HepG2 (cell line): ENCODE results near the gene SEMA3B. TPM values are rescaled to one million over a fixed set of nuclear protein-coding genes. Genes with fewer than 3 reads are reported as not detected.

Experiments used
- ATM ChIP-seq: fragments of 450-650 bp; IDR thresholded peaks from 2 replicates; pipeline ENCODE4 v1.7.1; 2017; ENCODE audit warnings: mild to moderate bottlenecking, borderline replicate concordance
- CBX2 ChIP-seq, 2 experiments: fragments of 200-600 bp in 1 of 2; sonication (generic); formaldehyde crosslinking in 1 of 2; IDR thresholded peaks; 2 replicates each; pipeline versions ENCODE4 v1.7.0 to v1.8.1; 2018 to 2022; ENCODE audit warnings: low read depth in 2 of 2, low read length in 1 of 2, mild to moderate bottlenecking in 1 of 2, missing genetic modification reagents in 1 of 2
- KAT2B ChIP-seq: fragments of 150-350 bp; IDR thresholded peaks from 2 replicates; pipeline ENCODE4 v1.6.1; 2014; ENCODE audit warnings: low read depth, low read length, borderline replicate concordance
- MYC ChIP-seq: sonication (generic); formaldehyde crosslinking; IDR thresholded peaks from 2 replicates; pipeline ENCODE4 v1.9.0; 2021; ENCODE audit warnings: missing genetic modification reagents, borderline replicate concordance
- NCOA5 ChIP-seq: sonication (generic); formaldehyde crosslinking; IDR thresholded peaks from 2 replicates; pipeline ENCODE4 v1.4.0; 2020; ENCODE audit warnings: missing genetic modification reagents
- NRL ChIP-seq: sonication (generic); formaldehyde crosslinking; IDR thresholded peaks from 2 replicates; pipeline ENCODE4 v1.5.0; 2020; ENCODE audit warnings: missing genetic modification reagents, mild to moderate bottlenecking, moderate library complexity, borderline replicate concordance
- SALL1 ChIP-seq: sonication (generic); formaldehyde crosslinking; IDR thresholded peaks from 2 replicates; pipeline ENCODE4 v1.8.0; 2022; ENCODE audit warnings: mild to moderate bottlenecking, missing genetic modification reagents
- SIN3B ChIP-seq: fragments of 150-350 bp; IDR thresholded peaks from 2 replicates; pipeline ENCODE4 v1.6.1; 2014; ENCODE audit warnings: low read length
- TCF7L2 ChIP-seq: IDR thresholded peaks from 2 replicates; pipeline ENCODE4 v1.6.1; 2011; ENCODE audit warnings: mild to moderate bottlenecking, low read depth, low read length, moderate library complexity
- ZNF180 ChIP-seq: sonication (generic); formaldehyde crosslinking; IDR thresholded peaks from 2 replicates; pipeline ENCODE4 v1.4.0; 2020; ENCODE audit warnings: low read depth, missing genetic modification reagents, borderline replicate concordance
- ZNF225 ChIP-seq: sonication (generic); formaldehyde crosslinking; IDR thresholded peaks from 2 replicates; pipeline ENCODE4 v1.4.0; 2020; ENCODE audit warnings: mild to moderate bottlenecking, missing genetic modification reagents
- ZNF3 ChIP-seq: IDR thresholded peaks from 2 replicates; pipeline ENCODE4 v1.7.0; 2017; ENCODE audit warnings: inconsistent platforms
- ZNF484 ChIP-seq: sonication (generic); formaldehyde crosslinking; IDR thresholded peaks from 2 replicates; pipeline ENCODE4 v1.5.1; 2020; ENCODE audit warnings: mild to moderate bottlenecking, low read depth, missing genetic modification reagents, borderline replicate concordance
- ZNF766 ChIP-seq: sonication (generic); formaldehyde crosslinking; IDR thresholded peaks from 2 replicates; pipeline ENCODE4 v1.5.0; 2020; ENCODE audit warnings: missing genetic modification reagents, borderline replicate concordance
- ZNF839 ChIP-seq: sonication (generic); formaldehyde crosslinking; IDR thresholded peaks from 2 replicates; pipeline ENCODE4 v1.4.0; 2020; ENCODE audit warnings: missing genetic modification reagents, mild to moderate bottlenecking, borderline replicate concordance
- ZSCAN9 ChIP-seq: IDR thresholded peaks from 2 replicates; pipeline ENCODE4 v1.6.1; 2016; ENCODE audit warnings: borderline replicate concordance
- polyA plus RNA-seq, 8 experiments: library from polyadenylated mRNA; depleted of rRNA in 3 of 8; stranded (reverse) in 7 of 8; unstranded in 1 of 8; fragments of >200 nt; fragmentation: Illumina TruSeq in 4 of 8; extraction: Trizol in 4 of 8; gene quantifications; 2 replicates each; pipeline versions ENCODE4 v1.2.1 to v1.2.3, GENCODE V29; 2011 to 2016; ENCODE audit warnings: low read depth in 4 of 8, missing spikeins in 1 of 8, mixed read lengths in 1 of 8; ENCODE audit not compliant: insufficient read depth in 1 of 8
- total RNA-seq, 5 experiments: library from RNA; depleted of rRNA; stranded (reverse); fragments of >200 nt; fragmentation: Illumina TruSeq; extraction: Trizol; gene quantifications; 2 replicates each; pipeline ENCODE4 v1.2.3, GENCODE V29; 2016; ENCODE audit warnings: low read depth in 1 of 5
- TF ChIP-seq, protein P1 (sequence below): sonication (generic); formaldehyde crosslinking; IDR thresholded peaks from 2 replicates; pipeline ENCODE4 v1.8.1; 2022; ENCODE audit warnings: mild to moderate bottlenecking, missing genetic modification reagents
- TF ChIP-seq, protein P2 (sequence below): sonication (generic); formaldehyde crosslinking; IDR thresholded peaks from 2 replicates; pipeline ENCODE4 v1.5.1; 2020; ENCODE audit warnings: mild to moderate bottlenecking, moderate library complexity, missing genetic modification reagents
- TF ChIP-seq, protein P3 (sequence below): IDR thresholded peaks from 2 replicates; pipeline ENCODE4 v1.6.1; 2016; ENCODE audit warnings: low read depth, borderline replicate concordance
- TF ChIP-seq, protein P4 (sequence below), 2 experiments: sonication (generic) in 1 of 2; formaldehyde crosslinking in 1 of 2; IDR thresholded peaks; 2 replicates each; pipeline versions ENCODE4 v1.5.1 to v1.6.1; 2011 to 2020; ENCODE audit warnings: borderline replicate concordance in 1 of 2, low read depth in 1 of 2, low read length in 1 of 2, mild to moderate bottlenecking in 1 of 2, missing genetic modification reagents in 1 of 2, moderate library complexity in 1 of 2
- TF ChIP-seq, protein P5 (sequence below): sonication (generic); formaldehyde crosslinking; IDR thresholded peaks from 2 replicates; pipeline ENCODE4 v1.4.0; 2020; ENCODE audit warnings: missing genetic modification reagents

SEMA3B gene
- total and polyA plus RNA-seq, 2 of the 13 experiments (the other 11 are each of a cell fraction or from before 2014, with no cell fraction given) = 93.2 to 158 TPM

DNA sequence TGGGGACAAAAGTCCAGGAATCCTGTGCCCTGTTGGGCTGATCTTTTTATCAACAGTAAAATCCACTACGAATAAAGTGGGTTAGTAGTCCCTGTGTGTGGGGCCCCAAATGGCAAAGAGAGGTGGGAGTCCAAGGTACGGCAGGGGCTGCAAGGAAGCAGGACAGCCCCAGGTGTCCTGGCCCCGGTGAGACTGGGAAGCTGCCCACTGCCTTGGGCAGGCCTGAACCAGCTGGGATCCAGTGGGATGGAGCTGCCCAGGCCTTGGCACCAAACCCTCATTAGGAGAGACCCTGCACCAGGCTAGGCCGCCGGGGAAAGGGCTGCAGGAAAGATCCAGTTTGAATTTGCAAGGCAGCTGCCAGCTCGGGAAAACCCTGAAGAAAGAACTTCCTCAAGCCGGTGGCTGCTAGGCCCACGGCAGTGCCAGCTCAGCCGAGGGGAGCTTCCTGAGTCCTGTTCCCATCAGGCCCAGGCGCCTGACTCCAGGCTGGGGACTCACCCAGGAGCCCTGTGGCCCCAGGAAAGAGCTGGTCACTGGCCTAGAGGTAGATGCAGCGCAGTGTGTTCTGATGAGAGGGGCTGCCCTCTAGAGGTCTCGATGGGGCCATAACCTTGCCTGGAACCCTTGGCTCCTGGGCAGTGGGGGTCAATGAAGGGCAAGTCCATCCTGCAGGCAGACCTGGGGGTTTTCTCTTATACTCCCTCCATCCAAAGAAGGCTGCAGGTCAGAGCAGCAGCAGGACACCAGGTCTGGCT is 47.4 kb upstream of the SEMA3B start (continued):
- TF ChIP-seq NRL (CRISPR knock-in tag) (no peak; the same call in 1 of the 2 replicates), ZNF839 (CRISPR knock-in tag) (no peak), ZNF3 (CRISPR knock-in tag) (no peak), MYC (CRISPR knock-in tag) (no peak), CBX2 (IDR thresholded peaks at IDR 0.05; ENCODE audit: low read depth, low read length) (no peak), CBX2 (CRISPR knock-in tag; IDR thresholded peaks at IDR 0.05; ENCODE audit: low read depth) (no peak), TCF7L2 (no peak), ZNF180 (CRISPR knock-in tag) (no peak), ZNF484 (CRISPR knock-in tag) (no peak), SIN3B (no peak), SALL1 (CRISPR knock-in tag) (peak; percentile 37; the same call in 1 of the 2 replicates), ZSCAN9 (CRISPR knock-in tag) (no peak), KAT2B (no peak), ZNF225 (no peak), ZNF766 (no peak), NCOA5 (CRISPR knock-in tag) (no peak), ATM (no peak)
- TF ChIP-seq, protein P1, sequence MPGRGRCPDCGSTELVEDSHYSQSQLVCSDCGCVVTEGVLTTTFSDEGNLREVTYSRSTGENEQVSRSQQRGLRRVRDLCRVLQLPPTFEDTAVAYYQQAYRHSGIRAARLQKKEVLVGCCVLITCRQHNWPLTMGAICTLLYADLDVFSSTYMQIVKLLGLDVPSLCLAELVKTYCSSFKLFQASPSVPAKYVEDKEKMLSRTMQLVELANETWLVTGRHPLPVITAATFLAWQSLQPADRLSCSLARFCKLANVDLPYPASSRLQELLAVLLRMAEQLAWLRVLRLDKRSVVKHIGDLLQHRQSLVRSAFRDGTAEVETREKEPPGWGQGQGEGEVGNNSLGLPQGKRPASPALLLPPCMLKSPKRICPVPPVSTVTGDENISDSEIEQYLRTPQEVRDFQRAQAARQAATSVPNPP (CRISPR knock-in tag) = no peak
- TF ChIP-seq, protein P2, sequence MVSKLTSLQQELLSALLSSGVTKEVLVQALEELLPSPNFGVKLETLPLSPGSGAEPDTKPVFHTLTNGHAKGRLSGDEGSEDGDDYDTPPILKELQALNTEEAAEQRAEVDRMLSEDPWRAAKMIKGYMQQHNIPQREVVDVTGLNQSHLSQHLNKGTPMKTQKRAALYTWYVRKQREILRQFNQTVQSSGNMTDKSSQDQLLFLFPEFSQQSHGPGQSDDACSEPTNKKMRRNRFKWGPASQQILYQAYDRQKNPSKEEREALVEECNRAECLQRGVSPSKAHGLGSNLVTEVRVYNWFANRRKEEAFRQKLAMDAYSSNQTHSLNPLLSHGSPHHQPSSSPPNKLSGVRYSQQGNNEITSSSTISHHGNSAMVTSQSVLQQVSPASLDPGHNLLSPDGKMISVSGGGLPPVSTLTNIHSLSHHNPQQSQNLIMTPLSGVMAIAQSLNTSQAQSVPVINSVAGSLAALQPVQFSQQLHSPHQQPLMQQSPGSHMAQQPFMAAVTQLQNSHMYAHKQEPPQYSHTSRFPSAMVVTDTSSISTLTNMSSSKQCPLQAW (CRISPR knock-in tag) = peak; percentile 78; the same call in 1 of the 2 replicates
- TF ChIP-seq, protein P3, sequence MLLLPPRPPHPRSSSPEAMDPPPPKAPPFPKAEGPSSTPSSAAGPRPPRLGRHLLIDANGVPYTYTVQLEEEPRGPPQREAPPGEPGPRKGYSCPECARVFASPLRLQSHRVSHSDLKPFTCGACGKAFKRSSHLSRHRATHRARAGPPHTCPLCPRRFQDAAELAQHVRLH (CRISPR knock-in tag) = no peak
- TF ChIP-seq, protein P4, sequence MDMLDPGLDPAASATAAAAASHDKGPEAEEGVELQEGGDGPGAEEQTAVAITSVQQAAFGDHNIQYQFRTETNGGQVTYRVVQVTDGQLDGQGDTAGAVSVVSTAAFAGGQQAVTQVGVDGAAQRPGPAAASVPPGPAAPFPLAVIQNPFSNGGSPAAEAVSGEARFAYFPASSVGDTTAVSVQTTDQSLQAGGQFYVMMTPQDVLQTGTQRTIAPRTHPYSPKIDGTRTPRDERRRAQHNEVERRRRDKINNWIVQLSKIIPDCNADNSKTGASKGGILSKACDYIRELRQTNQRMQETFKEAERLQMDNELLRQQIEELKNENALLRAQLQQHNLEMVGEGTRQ (IDR thresholded peaks at IDR 0.05; ENCODE audit: low read depth, low read length) = no peak
- TF ChIP-seq, protein P4 (CRISPR knock-in tag; IDR thresholded peaks at IDR 0.05; ENCODE audit: borderline replicate concordance) = no peak
- TF ChIP-seq, protein P5, sequence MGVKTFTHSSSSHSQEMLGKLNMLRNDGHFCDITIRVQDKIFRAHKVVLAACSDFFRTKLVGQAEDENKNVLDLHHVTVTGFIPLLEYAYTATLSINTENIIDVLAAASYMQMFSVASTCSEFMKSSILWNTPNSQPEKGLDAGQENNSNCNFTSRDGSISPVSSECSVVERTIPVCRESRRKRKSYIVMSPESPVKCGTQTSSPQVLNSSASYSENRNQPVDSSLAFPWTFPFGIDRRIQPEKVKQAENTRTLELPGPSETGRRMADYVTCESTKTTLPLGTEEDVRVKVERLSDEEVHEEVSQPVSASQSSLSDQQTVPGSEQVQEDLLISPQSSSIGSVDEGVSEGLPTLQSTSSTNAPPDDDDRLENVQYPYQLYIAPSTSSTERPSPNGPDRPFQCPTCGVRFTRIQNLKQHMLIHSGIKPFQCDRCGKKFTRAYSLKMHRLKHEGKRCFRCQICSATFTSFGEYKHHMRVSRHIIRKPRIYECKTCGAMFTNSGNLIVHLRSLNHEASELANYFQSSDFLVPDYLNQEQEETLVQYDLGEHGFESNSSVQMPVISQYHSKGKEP (CRISPR knock-in tag) = no peak
